Measurements from ENCODE around the gene MAMLD1.

The MAMLD1 gene

GRCh38 chrX:150326541-150327247, 36.4 kb upstream of the MAMLD1 start:
- Histone ChIP-seq H3K27me3 (ENCODE audit: insufficient read depth, insufficient read length) (no peaks in the 10 kb centered on the region), H3K4me1 (ENCODE audit: insufficient read depth, insufficient read length) (no peaks in the 10 kb centered on the region), H3K9me3 (ENCODE audit: insufficient read depth, low read length) (no peaks in the 10 kb centered on the region), H3K9ac (ENCODE audit: insufficient read length, low read depth) (no peak overlapping the region), H3K36me3 (ENCODE audit: insufficient read depth, insufficient read length, low read length) (no peaks in the 10 kb centered on the region), H3K4me3 (ENCODE audit: insufficient read length, low read depth) (no peak overlapping the region)
- TF ChIP-seq ZNF274 (IDR thresholded peaks at IDR 0.05; ENCODE audit: low read depth, low read length): no peak
- TF ChIP-seq SUZ12 (IDR thresholded peaks at IDR 0.05; ENCODE audit: extremely low read depth, insufficient read depth, insufficient read length): no peak
- no peak for TF ChIP-seq YY1 (IDR thresholded peaks at IDR 0.05; ENCODE audit: insufficient read depth, insufficient read length)
- DNase-seq (ENCODE audit: low read depth, low spot score): no peak

- Histone ChIP-seq H3K27me3 (ENCODE audit: insufficient read depth, insufficient read length) (no peaks in the 10 kb centered on the region), H3K36me3 (ENCODE audit: insufficient read depth, insufficient read length, low read length) (no peaks in the 10 kb centered on the region), H3K9ac (ENCODE audit: insufficient read length, low read depth) (no peak overlapping the region), H3K4me3 (ENCODE audit: insufficient read length, low read depth) (no peak overlapping the region), H3K4me1 (ENCODE audit: insufficient read depth, insufficient read length) (no peaks in the 10 kb centered on the region), H3K9me3 (ENCODE audit: insufficient read depth, low read length) (no peaks in the 10 kb centered on the region)
- TF ChIP-seq ZNF274 (IDR thresholded peaks at IDR 0.05; ENCODE audit: low read depth, low read length) (no peak), SUZ12 (IDR thresholded peaks at IDR 0.05; ENCODE audit: extremely low read depth, insufficient read depth, insufficient read length) (no peak), YY1 (IDR thresholded peaks at IDR 0.05; ENCODE audit: insufficient read depth, insufficient read length) (no peak)
- DNase-seq (ENCODE audit: low read depth, low spot score): no peak
These were observed 33.8 kb upstream of the MAMLD1 start for GRCh38 chrX:150329282-150329681.

GRCh38 chrX:150329868-150330267, 33.2 kb upstream of the MAMLD1 start:
- TF ChIP-seq ZNF274 (IDR thresholded peaks at IDR 0.05; ENCODE audit: low read depth, low read length) (no peak), SUZ12 (IDR thresholded peaks at IDR 0.05; ENCODE audit: extremely low read depth, insufficient read depth, insufficient read length) (no peak), YY1 (IDR thresholded peaks at IDR 0.05; ENCODE audit: insufficient read depth, insufficient read length) (no peak)
- no peaks in the 10 kb centered on the region for H3K27me3 ChIP-seq (ENCODE audit: insufficient read depth, insufficient read length)
- H3K36me3 ChIP-seq (ENCODE audit: insufficient read depth, insufficient read length, low read length): no peaks in the 10 kb centered on the region
- no peak for DNase-seq (ENCODE audit: low read depth, low spot score)
- H3K4me3 ChIP-seq (ENCODE audit: insufficient read length, low read depth): no peak overlapping the region
- H3K4me1 ChIP-seq (ENCODE audit: insufficient read depth, insufficient read length): no peaks in the 10 kb centered on the region
- no peaks in the 10 kb centered on the region for H3K9me3 ChIP-seq (ENCODE audit: insufficient read depth, low read length)
- no peak overlapping the region for H3K9ac ChIP-seq (ENCODE audit: insufficient read length, low read depth)

GRCh38 chrX:150332023-150332422, 31.1 kb upstream of the MAMLD1 start:
- Histone ChIP-seq H3K4me3 (ENCODE audit: insufficient read length, low read depth) (no peak overlapping the region), H3K9me3 (ENCODE audit: insufficient read depth, low read length) (no peaks in the 10 kb centered on the region), H3K27me3 (ENCODE audit: insufficient read depth, insufficient read length) (no peaks in the 10 kb centered on the region), H3K4me1 (ENCODE audit: insufficient read depth, insufficient read length) (no peaks in the 10 kb centered on the region), H3K36me3 (ENCODE audit: insufficient read depth, insufficient read length, low read length) (no peaks in the 10 kb centered on the region), H3K9ac (ENCODE audit: insufficient read length, low read depth) (no peak overlapping the region)
- no peak for DNase-seq (ENCODE audit: low read depth, low spot score)
- TF ChIP-seq ZNF274 (IDR thresholded peaks at IDR 0.05; ENCODE audit: low read depth, low read length): no peak
- no peak for TF ChIP-seq YY1 (IDR thresholded peaks at IDR 0.05; ENCODE audit: insufficient read depth, insufficient read length)
- no peak for TF ChIP-seq SUZ12 (IDR thresholded peaks at IDR 0.05; ENCODE audit: extremely low read depth, insufficient read depth, insufficient read length)

DNA sequence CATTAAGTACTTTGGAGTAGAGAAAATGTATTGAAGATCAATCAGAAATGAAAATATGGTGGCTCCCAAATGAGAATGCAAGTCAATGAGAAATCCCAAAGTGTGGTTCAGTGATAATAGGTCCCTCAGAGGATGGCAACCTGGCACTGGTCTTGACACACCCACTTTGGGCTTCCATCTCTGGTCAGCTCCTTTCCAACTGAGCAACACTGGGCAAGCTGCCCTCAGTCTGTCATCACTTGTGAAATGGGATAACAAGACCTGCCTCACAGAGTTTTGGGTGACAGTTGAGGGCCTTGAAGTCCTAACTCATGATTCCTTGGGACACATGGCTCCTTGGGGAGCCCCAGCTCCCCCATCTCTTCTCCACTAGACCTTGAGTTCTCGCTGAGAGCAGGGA, 29.0 kb upstream of the MAMLD1 start:
- no peaks in the 10 kb centered on the region for H3K9me3 ChIP-seq (ENCODE audit: insufficient read depth, low read length)
- no peaks in the 10 kb centered on the region for H3K36me3 ChIP-seq (ENCODE audit: insufficient read depth, insufficient read length, low read length)
- no peak for TF ChIP-seq SUZ12 (IDR thresholded peaks at IDR 0.05; ENCODE audit: extremely low read depth, insufficient read depth, insufficient read length)
- no peak for TF ChIP-seq ZNF274 (IDR thresholded peaks at IDR 0.05; ENCODE audit: low read depth, low read length)
- DNase-seq (ENCODE audit: low read depth, low spot score): no peak
- no peak overlapping the region for H3K9ac ChIP-seq (ENCODE audit: insufficient read length, low read depth)
- H3K27me3 ChIP-seq (ENCODE audit: insufficient read depth, insufficient read length): no peaks in the 10 kb centered on the region
- no peaks in the 10 kb centered on the region for H3K4me1 ChIP-seq (ENCODE audit: insufficient read depth, insufficient read length)
- H3K4me3 ChIP-seq (ENCODE audit: insufficient read length, low read depth): no peak overlapping the region

DNA sequence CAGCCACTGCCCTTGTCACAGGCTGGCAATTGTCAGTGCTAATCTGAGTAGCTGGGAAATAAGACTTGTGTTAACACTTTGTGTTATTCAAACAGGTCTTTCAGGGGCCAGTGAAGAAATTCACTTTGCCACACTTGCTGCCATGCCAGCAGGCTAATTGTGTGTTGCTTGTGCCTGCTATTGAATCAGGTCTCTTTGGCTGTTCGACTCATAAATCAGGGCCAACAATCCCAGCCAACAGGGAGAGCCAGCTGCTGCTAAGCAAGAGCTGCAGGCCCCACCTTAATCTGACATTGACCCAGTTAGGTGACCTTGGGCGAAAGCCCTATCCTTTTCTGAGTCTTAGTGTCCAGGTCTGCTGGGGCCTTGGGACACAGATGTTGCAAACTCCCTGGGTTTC, 28.1 kb upstream of the MAMLD1 start:
- H3K36me3 ChIP-seq (ENCODE audit: insufficient read depth, insufficient read length, low read length): no peaks in the 10 kb centered on the region
- no peaks in the 10 kb centered on the region for H3K9me3 ChIP-seq (ENCODE audit: insufficient read depth, low read length)
- TF ChIP-seq YY1 (IDR thresholded peaks at IDR 0.05; ENCODE audit: insufficient read depth, insufficient read length): no peak
- no peak for TF ChIP-seq SUZ12 (IDR thresholded peaks at IDR 0.05; ENCODE audit: extremely low read depth, insufficient read depth, insufficient read length)
- no peak for TF ChIP-seq ZNF274 (IDR thresholded peaks at IDR 0.05; ENCODE audit: low read depth, low read length)
- H3K9ac ChIP-seq (ENCODE audit: insufficient read length, low read depth): no peak overlapping the region
- H3K27me3 ChIP-seq (ENCODE audit: insufficient read depth, insufficient read length): no peaks in the 10 kb centered on the region
- H3K4me3 ChIP-seq (ENCODE audit: insufficient read length, low read depth): no peak overlapping the region
- no peak for DNase-seq (ENCODE audit: low read depth, low spot score)
- H3K4me1 ChIP-seq (ENCODE audit: insufficient read depth, insufficient read length): no peaks in the 10 kb centered on the region

DNA sequence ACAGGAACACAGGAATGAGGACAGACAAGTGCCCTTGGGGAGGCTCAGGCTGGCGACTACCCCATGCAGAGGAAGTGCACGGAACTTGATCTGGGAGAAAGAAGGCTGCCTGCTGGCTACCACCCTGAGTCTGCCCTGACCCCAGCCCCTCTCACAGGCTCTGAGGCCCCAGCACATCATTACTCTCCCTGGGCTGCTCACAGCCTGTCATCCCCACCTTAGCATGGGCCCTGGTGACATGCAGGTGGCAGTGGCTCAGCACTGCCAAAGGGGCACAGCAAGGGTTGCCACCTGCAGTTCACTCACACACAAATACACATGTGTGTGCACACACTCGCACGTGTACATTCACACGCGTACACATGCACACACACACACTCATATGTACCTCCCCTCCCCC, 26.1 kb upstream of the MAMLD1 start:
- Histone ChIP-seq H3K9ac (ENCODE audit: insufficient read length, low read depth) (no peak overlapping the region), H3K4me1 (ENCODE audit: insufficient read depth, insufficient read length) (no peaks in the 10 kb centered on the region), H3K4me3 (ENCODE audit: insufficient read length, low read depth) (no peak overlapping the region), H3K9me3 (ENCODE audit: insufficient read depth, low read length) (no peaks in the 10 kb centered on the region), H3K27me3 (ENCODE audit: insufficient read depth, insufficient read length) (no peaks in the 10 kb centered on the region), H3K36me3 (ENCODE audit: insufficient read depth, insufficient read length, low read length) (no peaks in the 10 kb centered on the region)
- DNase-seq (ENCODE audit: low read depth, low spot score): no peak
- TF ChIP-seq SUZ12 (IDR thresholded peaks at IDR 0.05; ENCODE audit: extremely low read depth, insufficient read depth, insufficient read length) (no peak), YY1 (IDR thresholded peaks at IDR 0.05; ENCODE audit: insufficient read depth, insufficient read length) (no peak), ZNF274 (IDR thresholded peaks at IDR 0.05; ENCODE audit: low read depth, low read length) (no peak)
